Measurements from ENCODE around the gene CLRN2.
"Not testable (repeated sequence)": the region's sequence is repeated elsewhere in the genome, so short reads cannot be mapped to it uniquely, and the experiment has no call there.

GRCh38 chr4:17537060-17537459 lies 22.1 kb downstream of the CLRN2 start:
- not testable (repeated sequence) for TF ChIP-seq CTCF, POLR2A (IDR thresholded peaks at IDR 0.05)
